Naive thymus-derived CD4-positive, alpha-beta T cell (primary cell): ENCODE results near the gene JUN. TPM values are rescaled to one million over a fixed set of nuclear protein-coding genes. Genes with fewer than 3 reads are reported as not detected.
A peak's percentile ranks its signal among the peaks of the same experiment; 100 is the strongest.

Experiments
- ATAC-seq: fragments of 150-1000 bp; cut with Tn5 transposase; 2 replicates; pipeline ENCODE4 v1.10.0; 2021; ENCODE audit warnings: mild to moderate bottlenecking, moderate library complexity
- CTCF ChIA-PET: fragments of 350-600 bp; sonication (Branson Sonifier 250); formaldehyde crosslinking; loops from one replicate; lab custom pipeline; 2021; ENCODE audit warnings: antibody characterized with exemption; lab: Charles Lee
- POLR2A ChIA-PET: fragments of 350-600 bp; sonication (Branson Sonifier 250); formaldehyde crosslinking; loops from one replicate; lab custom pipeline; 2021; ENCODE audit warnings: antibody characterized with exemption, inconsistent platforms; lab: Charles Lee
- DNase-seq, 9 donors: peaks; one replicate each; pipeline versions ENCODE4 v3.0.0 to v3.0.0-alpha.2; 2020 to 2022; ENCODE audit warnings: mixed read lengths in 1 of 9
- H3K27ac ChIP-seq: one replicate; pipeline ENCODE4 v1.7.0; 2013; ENCODE audit warnings: mild to moderate bottlenecking, low read depth, low read length, moderate library complexity
- H3K27me3 ChIP-seq, 2 donors: one replicate each; pipeline ENCODE4 v1.7.0; 2013; ENCODE audit warnings: low read length in 2 of 2, mild to moderate bottlenecking in 2 of 2, moderate library complexity in 2 of 2; ENCODE audit not compliant: control insufficient read depth in 2 of 2, insufficient read depth in 2 of 2
- H3K36me3 ChIP-seq, 3 experiments: 1 replicate in 2 of 3; 2 replicates in 1 of 3; pipeline ENCODE4 v1.7.0; 2013; ENCODE audit warnings: low read length in 3 of 3, mild to moderate bottlenecking in 3 of 3, moderate library complexity in 1 of 3; ENCODE audit not compliant: insufficient read depth in 3 of 3, control insufficient read depth in 2 of 3
- H3K4me1 ChIP-seq, 2 donors: one replicate each; pipeline ENCODE4 v1.7.0; 2013; ENCODE audit warnings: low read length in 2 of 2, mild to moderate bottlenecking in 2 of 2, moderate library complexity in 1 of 2; ENCODE audit not compliant: control insufficient read depth in 2 of 2, insufficient read depth in 2 of 2
- H3K4me3 ChIP-seq: 2 replicates; pipeline ENCODE4 v1.7.0; 2013; ENCODE audit warnings: mild to moderate bottlenecking, low read length
- H3K9me3 ChIP-seq, 3 experiments: 1 replicate in 2 of 3; 2 replicates in 1 of 3; pipeline ENCODE4 v1.7.0; 2013; ENCODE audit warnings: low read length in 3 of 3; ENCODE audit not compliant: control insufficient read depth in 2 of 3
- H3K27ac Mint-ChIP-seq, 9 donors: one replicate each; pipeline ENCODE4 v1.8.0; 2020 to 2022; ENCODE audit warnings: mixed read lengths in 9 of 9, mild to moderate bottlenecking in 8 of 9, moderate library complexity in 5 of 9, inconsistent platforms in 2 of 9
- H3K27me3 Mint-ChIP-seq, 5 donors: one replicate each; pipeline ENCODE4 v1.8.0; 2021 to 2022; ENCODE audit warnings: mixed read lengths in 5 of 5, mild to moderate bottlenecking in 1 of 5
- H3K36me3 Mint-ChIP-seq, 5 donors: one replicate each; pipeline ENCODE4 v1.8.0; 2020 to 2022; ENCODE audit warnings: mixed read lengths in 5 of 5, mild to moderate bottlenecking in 3 of 5, inconsistent platforms in 1 of 5
- H3K4me1 Mint-ChIP-seq, 7 donors: one replicate each; pipeline ENCODE4 v1.8.0; 2020 to 2022; ENCODE audit warnings: mixed read lengths in 7 of 7, mild to moderate bottlenecking in 3 of 7, inconsistent platforms in 1 of 7
- H3K4me3 Mint-ChIP-seq, 10 donors: one replicate each; pipeline ENCODE4 v1.8.0; 2020 to 2022; ENCODE audit warnings: mild to moderate bottlenecking in 10 of 10, mixed read lengths in 10 of 10, moderate library complexity in 6 of 10, inconsistent platforms in 2 of 10
- H3K9me3 Mint-ChIP-seq, 11 donors: one replicate each; pipeline ENCODE4 v1.8.0; 2020 to 2022; ENCODE audit warnings: mixed read lengths in 11 of 11, mild to moderate bottlenecking in 4 of 11, inconsistent platforms in 1 of 11, moderate library complexity in 1 of 11
- intact Hi-C, 2 donors: fragments of 100-400 bp; cut with micrococcal nuclease; formaldehyde crosslinking; loops; one replicate each; pipeline ENCODE4 v1.15.1; 2023
- polyA plus RNA-seq, 2 donors: library from polyadenylated mRNA; unstranded; fragments of 300-500 nt; fragmentation: Illumina TruSeq; gene quantifications; one replicate each; pipeline ENCODE4 v1.2.3, GENCODE V29; 2021
- total RNA-seq, 6 experiments: library from RNA in 5 of 6; stranded (reverse) in 5 of 6; gene quantifications; 1 replicate in 5 of 6; 2 replicates in 1 of 6; pipeline ENCODE4 v1.2.3 and lab custom pipeline; 2021 to 2026

Gene JUN
- total and polyA plus RNA-seq, 7 experiments from 2014 or later = 17.9 to 1,362 (median 30.1) TPM

DNA sequence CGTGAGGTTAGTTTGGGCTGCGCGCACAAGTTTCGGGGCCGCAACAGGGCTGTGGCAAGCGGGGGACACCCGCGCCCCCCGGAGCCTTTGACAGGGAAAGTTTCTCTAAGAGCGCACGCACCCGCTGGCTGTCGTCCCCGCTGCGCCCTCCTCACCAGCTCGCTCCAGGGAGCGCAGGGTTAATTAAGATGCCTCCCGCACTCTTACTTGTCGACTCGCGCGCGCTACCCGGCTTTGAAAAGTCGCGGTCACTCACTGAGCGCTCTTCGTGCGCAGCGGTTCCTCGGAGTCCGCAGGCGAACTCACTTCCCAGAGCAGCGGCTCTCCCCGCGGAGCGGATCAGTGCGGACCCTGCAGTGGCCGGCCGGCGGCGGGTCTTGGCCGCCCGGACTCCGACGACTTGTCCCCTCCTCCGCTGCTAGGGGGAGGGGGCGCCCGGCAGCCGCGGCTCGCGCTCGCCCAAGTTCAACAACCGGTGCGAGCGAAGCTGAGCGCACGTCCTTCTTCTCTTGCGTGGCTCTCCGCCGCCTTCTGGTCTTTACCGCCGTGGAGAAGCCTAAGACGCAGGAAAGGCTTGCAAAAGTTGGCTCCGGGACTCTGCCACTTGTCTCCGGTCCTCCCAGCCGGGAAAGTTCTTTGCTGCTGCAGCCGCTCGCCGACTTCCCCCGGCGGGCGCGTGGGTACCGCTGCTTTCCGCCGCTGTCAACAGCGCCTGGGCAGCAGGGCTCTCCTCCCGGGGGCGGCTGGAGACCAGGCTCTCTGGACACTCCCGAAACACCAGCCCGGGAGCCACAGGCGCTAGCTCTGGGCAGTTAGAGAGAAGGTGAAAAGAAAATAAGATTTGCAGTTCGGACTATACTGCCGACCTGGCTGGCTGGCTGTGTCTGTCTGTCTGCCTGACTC is 506 bp downstream of the JUN start:
- Histone ChIP-seq H3K4me3 (peak overlapping the region; percentile 97), H3K36me3 (peaks cover 0 to 19% (median 0%) of the 10 kb centered on the region in 3 experiments), H3K4me1 (peaks cover 13 to 16% of the 10 kb centered on the region in 2 donors), H3K9me3 (no peaks in the 10 kb centered on the region), H3K27me3 (peaks cover 0 to 4% of the 10 kb centered on the region in 2 donors), H3K27ac (peak overlapping the region; percentile 95)
- intact Hi-C loops = loop anchor here (5.0 to 10.0 kb wide), 4 partner anchors 104 to 791 kb away; partner anchors contain the start of gene OMA1 (in 1 of the 2)
- Mint-ChIP-seq H3K27me3 (peaks cover 0 to 10% (median 3%) of the 10 kb centered on the region in 5 donors), H3K4me1 (peaks cover 7 to 45% (median 33%) of the 10 kb centered on the region in 7 donors), H3K4me3 (peak overlapping the region; percentile 91 to 100 (median 95)), H3K36me3 (peaks cover 4 to 36% (median 13%) of the 10 kb centered on the region in 5 donors), H3K9me3 (peaks cover 0 to 19% (median 5%) of the 10 kb centered on the region in 11 donors), H3K27ac (peak overlapping the region; percentile 98 to 100 (median 100))
- POLR2A ChIA-PET = interaction anchor here (0.6 to 3.3 kb wide), 33 partner anchors 9 to 1031 kb away, joined by 3 to 18 read pairs (median 4); partner anchors contain the start of genes FGGY, HOOK1 and OMA1
- DNase-seq (peak; percentile 43 to 75 (median 64)), ATAC-seq (no peak)
- CTCF ChIA-PET = interaction anchor here (0.6 to 3.9 kb wide), 6 partner anchors 28 to 915 kb away, joined by 3 to 27 read pairs (median 4); no protein-coding TSS in a partner anchor

GRCh38 chr1:58782178-58783089 is 1.4 kb downstream of the JUN start:
- ChIA-PET CTCF (interaction anchor here (1.2 to 3.9 kb wide), 3 partner anchors 9 to 916 kb away, joined by 3 to 27 read pairs (median 10); no protein-coding TSS in a partner anchor), POLR2A (interaction anchor here (1.1 to 3.3 kb wide), 13 partner anchors 10 to 1032 kb away, joined by 3 to 13 read pairs (median 4); partner anchors contain the start of genes FGGY and HOOK1)
- Histone ChIP-seq H3K9me3 (no peaks in the 10 kb centered on the region), H3K27me3 (peaks cover 0 to 4% of the 10 kb centered on the region in 2 donors), H3K4me1 (peaks cover 13 to 16% of the 10 kb centered on the region in 2 donors), H3K36me3 (peaks cover 0 to 19% (median 0%) of the 10 kb centered on the region in 3 experiments), H3K27ac (peak overlapping the region; percentile 95), H3K4me3 (peak overlapping the region; percentile 97)
- H3K4me1 Mint-ChIP-seq = peaks cover 7 to 39% (median 29%) of the 10 kb centered on the region in 7 donors
- DNase-seq (peak; percentile 39 to 68 (median 64)), ATAC-seq (no peak)
- H3K27me3 Mint-ChIP-seq = peaks cover 0 to 10% (median 3%) of the 10 kb centered on the region in 5 donors
- intact Hi-C loops = loop anchor here (5.0 to 10.0 kb wide), 4 partner anchors 105 to 792 kb away; partner anchors contain the start of gene OMA1 (in 1 of the 2)
- peaks cover 0 to 30% (median 5%) of the 10 kb centered on the region in 5 donors for H3K36me3 Mint-ChIP-seq
- H3K9me3 Mint-ChIP-seq = peaks cover 0 to 17% (median 0%) of the 10 kb centered on the region in 11 donors
- peak overlapping the region; percentile 93 to 100 (median 99) for H3K27ac Mint-ChIP-seq
- peak overlapping the region; percentile 91 to 100 (median 95) for H3K4me3 Mint-ChIP-seq

- Mint-ChIP-seq H3K36me3 (peaks cover 0 to 25% (median 0%) of the 10 kb centered on the region in 5 donors), H3K4me3 (peak overlapping the region; percentile 91 to 100 (median 95)), H3K27ac (peak overlapping the region; percentile 33 to 100 (median 98)), H3K4me1 (peaks cover 7 to 32% (median 27%) of the 10 kb centered on the region in 7 donors), H3K9me3 (peaks cover 0 to 17% (median 0%) of the 10 kb centered on the region in 11 donors), H3K27me3 (peaks cover 0 to 10% (median 3%) of the 10 kb centered on the region in 5 donors)
- Histone ChIP-seq H3K36me3 (peaks cover 0 to 19% (median 0%) of the 10 kb centered on the region in 3 experiments), H3K27ac (peak overlapping the region; percentile 95), H3K4me1 (peaks cover 13 to 16% of the 10 kb centered on the region in 2 donors), H3K27me3 (peaks cover 0 to 4% of the 10 kb centered on the region in 2 donors), H3K9me3 (no peaks in the 10 kb centered on the region), H3K4me3 (peak overlapping the region; percentile 97)
- peak; percentile 30 to 70 (median 64) for DNase-seq
- ATAC-seq = no peak
- POLR2A ChIA-PET = interaction anchor here (1.2 to 2.3 kb wide), 4 partner anchors 9 to 917 kb away, joined by 3 to 10 read pairs (median 4); partner anchors contain the start of gene FGGY
- intact Hi-C loops = loop anchor here (1.0 to 10.0 kb wide), 6 partner anchors 41 to 793 kb away; partner anchors contain the start of gene OMA1 (in 1 of the 2)
- CTCF ChIA-PET = interaction anchor here (0.6 to 3.9 kb wide), 4 partner anchors 9 to 917 kb away, joined by 3 to 27 read pairs (median 7); no protein-coding TSS in a partner anchor
These were observed 2.2 kb downstream of the JUN start for GRCh38 chr1:58781541-58782177.

GRCh38 chr1:58780836-58781452 is 2.9 kb downstream of the JUN start:
- ChIA-PET POLR2A (interaction anchor here (1.2 to 2.3 kb wide), 3 partner anchors 104 to 918 kb away, joined by 3 to 10 read pairs (median 4); partner anchors contain the start of gene FGGY), CTCF (interaction anchor here (0.6 to 1.2 kb wide), 4 partner anchors 8 to 918 kb away, joined by 3 to 10 read pairs (median 4); no protein-coding TSS in a partner anchor)
- Mint-ChIP-seq H3K4me3 (peak overlapping the region in 9 of 10 donors; percentile 9 to 100 (median 91)), H3K4me1 (peaks cover 7 to 27% (median 19%) of the 10 kb centered on the region in 7 donors), H3K9me3 (peaks cover 0 to 17% (median 0%) of the 10 kb centered on the region in 11 donors), H3K27ac (peak overlapping the region in 3 of 9 donors; percentile 8 to 51 (median 48)), H3K36me3 (peaks cover 0 to 23% (median 0%) of the 10 kb centered on the region in 5 donors), H3K27me3 (peaks cover 0 to 10% (median 3%) of the 10 kb centered on the region in 5 donors)
- Histone ChIP-seq H3K36me3 (peaks cover 0 to 19% (median 0%) of the 10 kb centered on the region in 3 experiments), H3K4me1 (peaks cover 13% of the 10 kb centered on the region in 2 donors), H3K27me3 (peaks cover 0 to 4% of the 10 kb centered on the region in 2 donors), H3K4me3 (no peak overlapping the region), H3K27ac (no peak overlapping the region), H3K9me3 (no peaks in the 10 kb centered on the region)
- DNase-seq (peak in 6 of 9 donors; percentile 17 to 63 (median 28)), ATAC-seq (peak; percentile 1)
- intact Hi-C loops = loop anchor here (1.0 to 10.0 kb wide), 6 partner anchors 40 to 794 kb away; partner anchors contain the start of gene OMA1 (in 1 of the 2)
